ENCODE measurements around the gene UROD.
A peak's percentile ranks its signal among the peaks of the same experiment; 100 is the strongest.
"Not testable (repeated sequence)": the region's sequence is repeated elsewhere in the genome, so short reads cannot be mapped to it uniquely, and the experiment has no call there.

Gene UROD

GRCh38 chr1:45040297-45040696, 28.2 kb downstream of the UROD start:
- no peak for DNase-seq (ENCODE audit: low spot score)

- DNase-seq (ENCODE audit: low spot score): no peak
These were observed 31.0 kb downstream of the UROD start for GRCh38 chr1:45043094-45043493.

DNA sequence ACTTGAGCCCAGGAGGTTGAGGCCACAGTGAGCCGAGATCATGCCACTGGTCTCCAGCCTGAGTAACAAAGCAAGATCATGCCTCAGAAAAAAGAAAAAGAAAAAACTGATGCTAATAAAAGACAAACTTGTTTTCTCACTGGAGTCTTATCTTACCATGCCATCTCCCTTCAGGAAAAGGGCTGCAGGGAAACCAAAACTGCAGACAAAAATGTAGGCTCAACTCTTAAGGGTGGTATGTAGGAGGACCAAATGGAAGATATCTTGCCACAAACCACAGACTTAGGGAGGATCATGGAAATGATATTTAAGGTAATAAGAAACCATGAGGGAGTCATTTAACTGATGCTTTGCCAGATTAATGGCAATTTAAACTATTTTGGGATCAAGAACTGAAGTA, 32.9 kb downstream of the UROD start:
- DNase-seq (ENCODE audit: low spot score): no peak

DNA sequence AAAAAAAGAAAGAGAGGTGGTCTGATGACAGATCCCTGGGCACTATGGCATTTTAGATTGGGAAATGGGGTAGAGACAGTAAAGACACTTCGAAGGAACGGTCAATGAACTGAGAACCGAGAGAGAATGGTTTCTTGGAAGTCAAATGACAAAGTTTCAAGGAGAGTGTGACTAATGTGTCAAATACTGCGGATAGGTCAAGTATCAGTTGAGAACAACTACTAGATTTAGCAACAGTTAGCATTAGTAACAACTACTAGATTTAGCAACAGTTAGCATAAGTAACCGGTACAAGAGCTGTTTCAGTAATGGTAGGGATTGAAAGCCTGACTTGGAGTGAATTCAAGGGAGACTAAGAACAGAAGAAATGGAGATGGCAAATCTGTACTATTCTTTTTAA, 35.0 kb downstream of the UROD start:
- peak; percentile 7 for DNase-seq (ENCODE audit: low spot score)

DNA sequence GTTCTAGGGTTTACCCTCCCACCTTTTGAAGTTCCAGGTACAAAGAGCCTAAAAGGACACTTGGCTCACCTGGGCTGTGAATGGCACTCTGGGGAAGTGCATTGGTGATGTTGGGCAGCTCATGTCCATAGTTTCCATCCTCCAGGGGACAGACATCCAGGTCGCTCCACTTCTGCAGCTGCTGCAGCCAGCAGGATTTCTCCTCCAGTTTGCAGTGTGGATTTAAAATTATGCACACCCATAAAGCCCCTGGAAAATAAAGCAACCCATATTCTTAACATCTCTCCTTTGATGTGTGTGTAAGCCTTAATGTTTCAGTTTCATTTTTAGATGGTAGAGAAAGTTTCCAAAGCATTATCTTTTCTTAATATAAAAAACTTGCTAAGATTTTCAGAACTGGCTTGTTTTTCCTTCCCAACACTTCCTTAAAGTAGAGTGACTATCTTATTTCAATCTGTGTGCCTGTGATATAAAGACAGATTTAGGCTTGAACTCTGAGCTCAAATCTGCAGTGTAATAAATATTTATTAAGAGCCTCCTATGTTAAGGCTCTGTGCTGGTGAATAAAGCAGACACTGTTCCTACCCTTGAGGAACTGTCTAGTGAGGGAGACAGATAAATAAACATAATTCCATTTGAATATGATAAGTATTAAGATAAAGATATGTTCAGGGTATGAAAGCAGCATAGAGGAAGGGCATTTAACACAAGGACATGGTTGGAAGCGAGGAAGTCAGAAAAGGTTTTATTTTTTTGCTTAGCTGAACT, 39.1 kb downstream of the UROD start:
- peak; percentile 14 for DNase-seq (ENCODE audit: low spot score)

- DNase-seq (ENCODE audit: low spot score): no peak
These were observed 45.5 kb downstream of the UROD start for GRCh38 chr1:45057542-45057941.

DNA sequence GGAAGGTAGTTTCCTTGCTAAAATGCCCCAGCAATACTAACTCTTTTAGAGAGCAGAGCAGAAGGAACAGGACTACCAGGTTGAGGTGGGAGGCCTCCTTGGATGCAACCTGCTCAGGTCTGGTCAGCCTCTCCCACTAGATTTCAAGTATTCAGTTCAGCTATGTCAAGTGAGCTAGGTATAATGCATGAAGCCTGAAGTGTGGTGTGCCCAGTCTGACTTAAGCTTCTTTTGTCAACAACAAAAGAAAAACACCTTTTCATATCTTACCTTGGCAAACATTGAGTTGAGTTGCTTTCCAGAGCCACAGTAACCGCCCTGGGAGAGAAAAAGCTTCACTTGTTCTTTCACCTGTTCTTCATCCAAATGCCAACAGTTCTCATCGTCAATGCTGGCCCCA, 47.8 kb downstream of the UROD start:
- no peak for DNase-seq (ENCODE audit: low spot score)

DNA sequence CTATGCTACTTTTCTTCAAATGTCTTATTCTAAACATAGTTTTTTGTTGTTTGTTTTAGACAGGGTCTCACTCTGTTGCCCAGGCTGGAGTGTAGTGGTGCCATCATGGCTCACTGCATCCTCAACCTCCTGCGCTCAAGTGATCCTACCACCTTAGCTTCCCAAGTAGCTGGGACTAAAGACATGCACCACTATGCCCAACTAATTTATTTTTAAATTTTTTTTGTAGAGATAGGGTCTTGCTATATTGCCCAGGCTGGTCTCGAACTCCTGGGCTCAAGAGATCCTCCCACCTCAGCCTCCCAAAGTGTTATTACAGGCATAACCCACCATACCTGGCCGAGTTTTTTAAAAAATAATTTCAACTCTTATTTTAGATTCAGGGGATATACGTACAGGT, 50.4 kb downstream of the UROD start:
- not testable (repeated sequence) for DNase-seq (ENCODE audit: low spot score)

DNA sequence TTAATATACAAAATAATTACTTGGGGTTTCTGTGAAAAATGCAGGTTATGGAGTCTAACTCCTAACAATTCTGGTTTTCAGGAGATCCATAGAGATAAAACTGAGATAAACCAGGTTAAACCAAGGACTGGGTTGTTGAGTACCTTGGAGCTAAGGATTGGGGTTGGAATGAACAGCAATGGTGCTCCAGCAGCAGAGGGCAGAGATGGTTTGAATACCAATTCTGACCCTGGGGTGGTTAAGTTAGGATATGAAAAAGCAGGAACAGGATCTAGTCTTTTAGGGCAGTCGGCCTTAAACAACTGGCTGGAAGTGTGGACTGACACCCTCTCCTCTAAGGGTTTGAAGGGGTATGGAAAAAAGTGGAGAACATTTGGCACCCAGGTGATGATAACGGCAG, 53.0 kb downstream of the UROD start:
- DNase-seq (ENCODE audit: low spot score): no peak

All from activated CD4-positive, alpha-beta T cell treated with anti-CD3 and anti-CD28 coated beads, Interleukin-2, Interleukin-4, amounts not matched to agents 100 ng/mL and 50 ng/mL, durations not matched to agents 16 hours and 8 hours (primary cell).